NCI-H2171 (cell line): ENCODE data around the gene FBXW2.
"Not testable (repeated sequence)": the region's sequence is repeated elsewhere in the genome, so short reads cannot be mapped to it uniquely, and the experiment has no call there.

ENCODE experiments used
- DNase-seq: peaks from one replicate; lab custom pipeline; 2025; lab: John Stamatoyannopoulos, UW

FBXW2 gene

GRCh38 chr9:120778758-120779157 is 14.5 kb downstream of the FBXW2 start:
- no peak for DNase-seq

- no peak for DNase-seq
Observed at GRCh38 chr9:120777229-120777628, 16.0 kb downstream of the FBXW2 start.

GRCh38 chr9:120776788-120777187 is 16.4 kb downstream of the FBXW2 start:
- DNase-seq, result no peak

- no peak for DNase-seq
Observed at GRCh38 chr9:120775859-120776258, 17.4 kb downstream of the FBXW2 start.

DNA sequence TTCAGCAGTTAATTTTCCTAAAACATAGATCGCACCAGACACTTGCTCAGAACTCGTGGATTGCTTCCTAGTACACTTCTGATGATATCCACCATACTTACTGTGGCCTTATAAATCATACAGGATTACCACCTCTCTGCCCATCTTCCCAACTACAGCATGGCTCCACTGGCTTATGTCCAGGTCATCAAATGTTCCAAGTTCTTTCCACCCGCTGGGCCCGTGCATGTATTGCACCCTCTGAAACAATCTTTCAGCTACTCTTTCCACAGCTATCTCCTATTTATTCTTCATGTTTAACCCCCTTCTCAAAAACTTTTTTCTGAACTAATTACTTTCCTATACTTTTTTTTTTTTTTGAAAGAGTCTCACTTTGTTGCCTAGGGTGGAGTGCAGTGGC is 18.5 kb downstream of the FBXW2 start:
- DNase-seq, result no peak

- no peak for DNase-seq
Observed at GRCh38 chr9:120773256-120773655, 20.0 kb downstream of the FBXW2 start.

- no peak for DNase-seq
Observed at GRCh38 chr9:120770931-120771330, 22.3 kb downstream of the FBXW2 start.

- no peak for DNase-seq
Observed at GRCh38 chr9:120768886-120769285, 24.3 kb downstream of the FBXW2 start.

GRCh38 chr9:120768247-120768646 is 25.0 kb downstream of the FBXW2 start:
- no peak for DNase-seq

DNA sequence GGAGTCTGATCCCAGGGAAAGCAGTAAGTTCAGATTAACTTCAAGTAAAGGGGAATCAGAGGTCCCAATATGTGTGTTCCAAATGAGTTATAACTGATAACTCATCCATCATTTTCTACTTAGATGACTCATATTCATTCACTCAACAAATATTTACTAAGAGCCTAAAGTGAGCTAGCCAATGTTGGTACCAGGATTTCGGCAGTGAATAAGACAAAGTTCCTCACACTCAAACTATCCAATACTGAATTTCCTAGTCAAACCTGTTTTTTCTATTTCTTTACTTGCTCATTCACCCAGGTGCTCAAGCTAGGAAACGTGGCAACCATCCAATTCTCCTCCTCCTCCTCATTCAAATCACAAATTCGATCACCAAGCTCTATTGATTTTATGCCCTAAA is 25.8 kb downstream of the FBXW2 start:
- no peak for DNase-seq

- no peak for DNase-seq
Observed at GRCh38 chr9:120765910-120766425, 27.2 kb downstream of the FBXW2 start.

GRCh38 chr9:120764476-120764875 is 28.7 kb downstream of the FBXW2 start:
- no peak for DNase-seq

DNA sequence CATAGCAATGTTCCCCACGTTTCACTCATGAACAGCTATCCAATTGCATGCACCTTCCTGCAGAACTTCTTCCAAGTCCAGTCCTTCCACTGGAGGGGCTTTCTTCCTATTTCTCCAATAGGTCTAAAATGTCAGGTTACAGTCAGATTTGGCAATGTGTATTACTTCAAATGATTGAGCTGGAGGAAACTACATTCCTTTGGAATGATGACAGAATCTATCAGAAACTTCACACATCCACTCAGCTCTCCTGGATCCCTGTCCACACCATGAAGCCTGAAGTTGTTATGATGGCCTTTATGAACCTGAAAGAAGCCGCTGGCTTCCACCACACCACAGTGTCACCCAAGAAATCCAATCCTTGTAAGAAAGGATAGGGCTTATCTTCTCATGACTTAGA is 32.2 kb downstream of the FBXW2 start:
- DNase-seq, result no peak

- no peak for DNase-seq
Observed at GRCh38 chr9:120759755-120760400, 33.3 kb downstream of the FBXW2 start.

DNA sequence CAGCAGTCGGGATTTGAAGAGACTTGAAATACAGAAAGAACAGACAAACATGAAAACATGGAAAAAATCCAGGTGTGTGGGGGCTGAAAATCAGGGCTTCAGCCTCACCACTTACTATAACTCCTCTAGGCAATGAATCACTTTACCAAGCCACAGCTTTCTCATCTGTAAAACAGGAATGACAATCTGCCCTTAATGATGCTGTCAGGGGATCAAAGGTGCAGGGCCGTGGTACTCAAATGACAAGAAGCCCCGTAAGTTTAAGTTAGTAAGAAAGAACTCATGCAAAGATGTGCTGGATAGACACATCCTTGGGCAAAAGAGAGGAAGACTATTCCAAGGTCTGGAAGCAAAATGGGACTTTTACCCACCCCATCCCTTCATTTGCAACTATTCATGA is 34.7 kb downstream of the FBXW2 start:
- no peak for DNase-seq

GRCh38 chr9:120757026-120757913 is 35.9 kb downstream of the FBXW2 start:
- no peak for DNase-seq

- no peak for DNase-seq
Observed at GRCh38 chr9:120756531-120756930, 36.7 kb downstream of the FBXW2 start.

DNA sequence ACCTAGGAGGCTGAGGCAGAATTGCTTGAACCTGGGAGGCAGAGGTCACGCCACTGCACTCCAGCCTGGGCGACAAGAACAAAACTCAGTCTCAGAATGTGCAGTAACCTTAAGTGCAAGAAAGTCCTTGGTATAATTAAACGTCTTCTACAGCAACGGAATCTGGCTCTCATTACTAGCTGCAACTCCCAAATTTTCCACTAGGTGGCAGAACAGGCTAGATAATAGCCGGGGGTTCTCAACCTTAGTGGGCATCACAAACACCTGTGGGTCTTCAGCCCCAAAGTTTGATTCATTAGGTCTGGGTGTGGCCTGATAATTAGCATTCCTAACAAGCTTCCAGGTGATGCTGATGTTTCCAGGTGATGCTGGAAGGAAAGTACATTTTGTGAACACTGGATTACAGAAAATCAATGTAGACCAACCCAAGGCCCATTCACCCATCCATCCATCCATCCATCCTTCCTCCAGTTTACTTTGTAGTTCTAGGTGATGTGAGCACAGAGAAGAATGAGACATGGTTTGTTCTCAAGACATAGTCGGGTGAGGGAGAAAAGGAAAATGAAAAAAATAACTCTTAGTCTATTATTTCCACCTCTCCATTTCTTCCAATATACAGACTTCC is 37.3 kb downstream of the FBXW2 start:
- no peak for DNase-seq

DNA sequence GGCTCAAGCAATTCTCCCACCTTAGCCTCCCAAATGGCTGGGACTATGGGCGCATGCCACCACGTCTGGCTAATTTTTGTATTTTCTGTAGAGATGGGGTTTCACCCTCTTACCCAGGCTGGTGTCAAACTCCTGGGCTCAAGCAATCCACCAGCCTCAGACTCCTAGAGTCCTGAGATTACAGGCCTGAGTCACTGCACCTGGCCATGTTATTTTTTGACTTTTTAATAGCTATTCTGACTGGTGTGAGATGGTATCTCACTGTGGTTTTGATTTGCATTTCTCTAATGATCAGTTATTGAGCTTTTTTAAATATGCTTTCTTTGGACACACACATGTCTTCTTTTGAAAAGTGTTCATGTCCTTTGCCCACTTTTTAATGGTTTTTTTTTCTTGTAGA is 38.2 kb downstream of the FBXW2 start:
- DNase-seq, result no peak

DNA sequence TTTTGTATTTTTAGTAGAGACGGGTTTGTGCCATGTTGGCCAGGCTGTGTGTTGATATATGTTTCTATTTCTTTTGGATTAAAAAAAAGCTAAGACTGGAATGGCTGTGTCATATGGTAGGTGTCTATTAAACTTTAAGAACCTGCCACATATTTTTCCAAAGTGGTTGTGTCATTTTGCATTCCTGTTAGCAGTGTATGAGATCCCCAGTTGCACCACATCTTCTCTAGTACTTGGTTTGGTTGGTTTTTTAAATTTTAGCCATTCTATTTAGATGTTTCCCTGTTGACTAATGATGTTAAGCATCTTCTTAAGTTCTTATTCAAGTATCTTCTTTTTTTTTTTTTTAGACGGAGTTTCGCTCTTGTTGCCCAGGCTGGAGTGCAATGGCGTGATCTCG is 42.8 kb downstream of the FBXW2 start:
- DNase-seq, result no peak

GRCh38 chr9:120746366-120746765 is 46.9 kb downstream of the FBXW2 start:
- DNase-seq, result not testable (repeated sequence)

DNA sequence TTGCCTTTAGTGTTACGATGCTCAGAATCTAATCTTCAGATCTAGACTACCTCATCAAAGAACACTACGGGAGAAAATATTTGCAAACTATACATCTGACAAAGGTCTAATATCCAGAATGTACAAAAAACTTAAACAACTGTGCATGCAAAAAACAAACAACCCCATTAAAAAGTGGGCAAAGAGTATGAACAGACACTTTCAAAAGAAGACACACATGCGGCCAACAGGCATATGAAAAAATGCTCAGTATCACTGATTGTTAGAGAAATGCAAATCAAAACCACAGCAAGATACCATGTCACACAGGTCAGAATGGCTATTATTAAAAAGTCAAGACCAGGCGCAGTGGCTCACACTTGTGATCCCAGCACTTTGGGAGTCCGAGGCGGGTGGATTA is 47.9 kb downstream of the FBXW2 start:
- DNase-seq, result no peak

GRCh38 chr9:120742951-120743416 is 50.2 kb downstream of the FBXW2 start:
- no peak for DNase-seq
